Measurements from ENCODE around the gene CDK8.
"Not testable (repeated sequence)": the region's sequence is repeated elsewhere in the genome, so short reads cannot be mapped to it uniquely, and the experiment has no call there.

Gene CDK8

DNA sequence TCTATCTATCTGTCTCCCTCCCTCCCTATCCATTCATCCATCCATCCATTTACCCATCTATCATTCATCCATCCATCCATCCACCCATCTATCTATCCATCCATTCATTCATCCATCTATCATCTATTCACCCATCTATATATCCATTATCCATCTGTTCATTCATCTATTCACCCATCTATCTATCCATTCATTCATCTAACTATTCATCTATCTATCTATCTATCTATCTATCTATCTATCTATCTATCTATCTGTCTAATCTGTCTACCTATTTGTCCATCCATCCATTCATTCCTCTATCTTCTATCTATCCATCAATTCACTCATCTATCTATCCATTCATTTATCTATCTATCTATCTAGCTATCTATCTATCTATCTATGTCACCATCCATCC, 4.4 kb upstream of the CDK8 start:
- no peak for DNase-seq (ENCODE audit: low read depth)
- H3K4me3 ChIP-seq (ENCODE audit: low read depth, low read length) = no peak overlapping the region

DNA sequence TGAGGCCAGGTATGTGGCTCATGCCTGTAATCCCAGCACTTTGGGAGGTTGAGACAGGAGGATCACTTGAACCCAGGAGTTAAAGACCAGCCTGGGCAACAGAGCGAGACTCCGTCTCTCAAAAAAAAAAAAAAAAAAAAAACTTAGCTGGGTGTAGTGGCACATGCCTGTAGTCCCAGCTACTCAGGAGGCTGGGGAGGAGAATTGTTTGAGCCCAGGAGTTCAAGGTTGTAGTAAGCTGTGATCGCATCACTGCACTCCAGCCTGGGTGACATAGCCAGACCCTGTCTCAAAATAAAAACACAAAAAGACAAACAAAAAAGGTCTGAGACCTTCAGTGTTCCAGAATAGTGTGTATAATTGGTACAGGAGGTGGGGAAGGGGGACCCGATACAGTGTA, 1.9 kb upstream of the CDK8 start:
- not testable (repeated sequence) for H3K4me3 ChIP-seq (ENCODE audit: low read depth, low read length); DNase-seq (ENCODE audit: low read depth)

More for the DNA sequence above, 4.4 kb upstream of the CDK8 start:
- TF ChIP-seq, protein P1, sequence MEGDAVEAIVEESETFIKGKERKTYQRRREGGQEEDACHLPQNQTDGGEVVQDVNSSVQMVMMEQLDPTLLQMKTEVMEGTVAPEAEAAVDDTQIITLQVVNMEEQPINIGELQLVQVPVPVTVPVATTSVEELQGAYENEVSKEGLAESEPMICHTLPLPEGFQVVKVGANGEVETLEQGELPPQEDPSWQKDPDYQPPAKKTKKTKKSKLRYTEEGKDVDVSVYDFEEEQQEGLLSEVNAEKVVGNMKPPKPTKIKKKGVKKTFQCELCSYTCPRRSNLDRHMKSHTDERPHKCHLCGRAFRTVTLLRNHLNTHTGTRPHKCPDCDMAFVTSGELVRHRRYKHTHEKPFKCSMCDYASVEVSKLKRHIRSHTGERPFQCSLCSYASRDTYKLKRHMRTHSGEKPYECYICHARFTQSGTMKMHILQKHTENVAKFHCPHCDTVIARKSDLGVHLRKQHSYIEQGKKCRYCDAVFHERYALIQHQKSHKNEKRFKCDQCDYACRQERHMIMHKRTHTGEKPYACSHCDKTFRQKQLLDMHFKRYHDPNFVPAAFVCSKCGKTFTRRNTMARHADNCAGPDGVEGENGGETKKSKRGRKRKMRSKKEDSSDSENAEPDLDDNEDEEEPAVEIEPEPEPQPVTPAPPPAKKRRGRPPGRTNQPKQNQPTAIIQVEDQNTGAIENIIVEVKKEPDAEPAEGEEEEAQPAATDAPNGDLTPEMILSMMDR (IDR thresholded peaks at IDR 0.05; ENCODE audit: insufficient read depth, low read depth, low read length, missing control alignments) = no peak

DNA sequence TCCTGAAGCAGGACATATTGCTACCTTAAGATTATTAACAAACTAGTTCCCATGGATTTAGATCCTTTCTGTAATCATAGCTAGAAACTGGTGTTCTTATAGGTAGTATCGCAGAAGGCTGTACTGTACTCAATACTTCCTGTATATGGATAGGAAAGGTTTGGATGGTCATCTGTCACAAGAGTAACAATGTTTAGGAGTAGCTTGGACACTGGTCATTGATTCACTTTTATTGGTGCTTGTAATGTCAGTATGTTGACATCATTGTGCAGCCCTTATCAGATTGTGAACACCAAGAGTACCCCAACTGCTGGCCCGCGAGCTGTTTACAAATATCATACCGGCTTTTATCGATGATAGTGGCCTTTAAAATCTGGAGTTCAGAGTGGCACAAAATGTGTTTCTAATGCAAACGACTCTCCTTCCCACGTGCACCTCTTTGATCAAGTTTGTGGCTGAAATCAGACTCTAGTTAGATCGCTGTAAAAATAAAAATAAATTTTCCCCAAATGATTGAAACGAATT, 605 bp upstream of the CDK8 start:
- DNase-seq (ENCODE audit: low read depth) = no peak
- TF ChIP-seq, protein P1 (IDR thresholded peaks at IDR 0.05; ENCODE audit: insufficient read depth, low read depth, low read length, missing control alignments) = no peak
- peak overlapping the region; percentile 93 for H3K4me3 ChIP-seq (ENCODE audit: low read depth, low read length)

DNA sequence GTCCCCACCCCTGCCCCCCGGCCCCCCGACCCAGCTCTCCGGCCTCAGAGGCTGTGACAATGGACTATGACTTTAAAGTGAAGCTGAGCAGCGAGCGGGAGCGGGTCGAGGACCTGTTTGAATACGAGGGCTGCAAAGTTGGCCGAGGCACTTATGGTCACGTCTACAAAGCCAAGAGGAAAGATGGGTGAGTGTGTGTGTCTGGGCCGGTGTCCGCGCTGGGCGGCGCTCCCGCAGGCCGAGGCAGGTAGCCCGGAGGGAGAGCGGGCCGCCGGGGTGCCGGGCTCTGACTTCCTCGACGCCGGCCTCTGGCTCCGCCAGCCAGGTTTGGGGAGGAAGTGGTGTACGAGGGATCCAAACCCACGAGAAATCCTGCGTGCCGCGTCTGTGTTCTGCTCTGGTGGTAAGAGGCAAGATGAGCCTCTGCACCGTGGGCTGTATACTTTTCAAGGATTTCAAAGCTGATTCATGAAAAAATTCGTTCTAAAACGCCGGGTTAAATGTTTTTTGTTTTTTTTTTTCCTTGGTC, 718 bp downstream of the CDK8 start:
- TF ChIP-seq, protein P1 (IDR thresholded peaks at IDR 0.05; ENCODE audit: insufficient read depth, low read depth, low read length, missing control alignments) = no peak
- peak overlapping the region; percentile 93 for H3K4me3 ChIP-seq (ENCODE audit: low read depth, low read length)
- DNase-seq (ENCODE audit: low read depth) = peak; percentile 69

DNA sequence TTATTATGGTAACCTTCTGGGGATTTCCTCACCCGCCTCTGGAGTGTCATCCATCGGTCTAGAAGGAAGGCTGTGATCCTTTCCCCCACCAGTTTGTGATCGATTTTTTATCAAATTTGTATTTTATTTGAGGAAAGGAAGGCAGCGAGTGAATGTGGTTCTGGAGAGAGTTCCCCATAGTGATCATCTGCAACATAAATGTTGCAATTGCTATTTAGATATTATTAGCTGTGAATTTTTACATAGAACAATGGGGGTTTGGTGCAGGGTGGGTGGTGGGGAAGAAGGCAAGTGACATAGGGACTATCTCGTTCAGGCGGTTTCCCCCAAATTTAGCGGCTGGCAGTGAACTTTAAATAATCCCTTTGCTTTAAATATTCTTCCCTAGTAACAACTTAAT, 1.2 kb downstream of the CDK8 start:
- TF ChIP-seq, protein P1 (IDR thresholded peaks at IDR 0.05; ENCODE audit: insufficient read depth, low read depth, low read length, missing control alignments) = no peak
- DNase-seq (ENCODE audit: low read depth) = no peak
- peak overlapping the region; percentile 93 for H3K4me3 ChIP-seq (ENCODE audit: low read depth, low read length)

DNA sequence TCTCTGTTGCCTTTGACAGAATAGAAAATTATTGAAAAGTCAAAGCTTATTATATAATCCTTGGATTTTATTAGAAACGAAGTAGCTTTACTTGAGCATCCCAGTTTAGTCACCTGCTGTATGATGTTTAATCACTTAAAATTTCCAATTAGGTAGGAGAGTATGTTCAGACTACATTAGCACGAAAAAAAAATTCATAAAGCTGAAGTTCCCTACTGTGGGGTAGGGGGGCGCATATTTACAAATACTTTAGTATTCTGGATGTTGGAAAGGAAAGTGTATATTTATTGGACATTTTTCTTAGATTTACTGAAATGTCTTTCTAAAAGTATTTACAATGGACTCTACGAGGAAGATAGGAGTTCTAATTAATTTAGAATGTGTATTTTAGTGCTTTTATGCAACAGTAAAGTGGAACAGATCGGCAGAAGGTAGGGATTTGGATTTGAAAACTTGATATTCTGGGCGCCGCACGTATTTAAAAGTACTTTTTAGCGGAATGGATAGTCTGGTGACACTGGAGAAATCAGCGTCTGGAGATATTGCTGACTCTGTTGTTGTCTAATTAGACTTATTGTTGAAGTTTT, 1.9 kb downstream of the CDK8 start:
- TF ChIP-seq, protein P1 (IDR thresholded peaks at IDR 0.05; ENCODE audit: insufficient read depth, low read depth, low read length, missing control alignments) = peak; percentile 13
- peak; percentile 14 for DNase-seq (ENCODE audit: low read depth)
- peak overlapping the region; percentile 93 for H3K4me3 ChIP-seq (ENCODE audit: low read depth, low read length)

DNA sequence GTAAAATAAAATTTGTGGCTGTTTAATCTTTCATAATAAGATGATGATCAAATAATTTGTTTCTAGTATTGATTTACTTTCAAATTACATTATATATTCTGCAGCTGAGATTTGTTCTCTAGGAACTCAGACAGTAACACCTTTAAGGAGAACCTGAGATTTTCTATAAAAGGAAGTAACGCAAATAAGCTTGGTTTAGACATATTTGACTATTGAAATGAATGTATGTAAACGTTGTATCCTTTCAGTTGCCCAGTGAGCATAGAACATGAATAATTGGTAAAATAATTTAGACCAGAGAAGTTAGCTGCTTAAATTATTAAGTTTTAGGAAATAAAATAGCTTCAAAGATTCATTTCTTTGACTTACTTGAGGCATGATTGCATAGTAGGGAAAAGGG, 3.1 kb downstream of the CDK8 start:
- TF ChIP-seq, protein P1 (IDR thresholded peaks at IDR 0.05; ENCODE audit: insufficient read depth, low read depth, low read length, missing control alignments) = no peak
- peak overlapping the region; percentile 93; the same call in 1 of the 2 replicates for H3K4me3 ChIP-seq (ENCODE audit: low read depth, low read length)
- peak; percentile 19 for DNase-seq (ENCODE audit: low read depth)

Measured in GM12865 (cell line).